ENCODE data around the gene ZNF827.

ZNF827 gene

DNA sequence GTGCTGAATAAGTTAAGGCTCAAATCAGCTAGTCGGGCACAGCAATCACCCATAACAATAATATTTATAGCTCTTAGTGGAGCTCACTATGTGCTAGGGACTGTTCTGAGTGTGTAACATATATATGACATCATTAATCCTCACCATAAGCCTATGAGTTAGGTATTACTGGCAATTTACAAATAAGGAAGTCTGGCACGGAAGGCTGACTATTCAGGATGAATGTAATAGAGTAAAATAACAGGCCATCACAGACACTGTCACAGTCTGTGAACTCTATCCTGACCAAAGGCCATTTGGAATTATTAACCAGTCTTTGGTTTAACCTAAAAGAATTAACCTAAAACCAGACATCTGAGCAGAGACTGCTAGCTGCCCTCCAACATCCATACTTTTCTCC, 139.4 kb downstream of the ZNF827 start:
- no peak for DNase-seq (ENCODE audit: low spot score)

DNA sequence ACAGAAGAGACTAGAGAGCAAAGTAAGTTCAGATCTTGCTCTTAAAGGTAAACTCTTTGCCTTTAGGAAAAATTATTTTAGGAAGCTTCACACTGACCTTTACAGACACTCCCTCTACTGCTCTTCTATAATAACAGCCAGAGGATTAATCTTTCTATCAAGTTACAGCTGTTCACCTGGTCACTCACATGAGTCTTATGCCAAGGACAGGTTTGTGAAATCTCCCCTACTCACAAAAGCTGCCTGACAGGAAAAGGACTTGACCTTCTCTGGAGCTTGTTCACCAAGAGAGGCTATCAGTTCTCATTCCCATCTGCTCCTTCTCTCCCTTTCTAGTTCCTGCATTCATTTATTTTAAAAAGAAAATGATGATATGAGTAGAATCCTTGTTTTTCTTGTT, 141.3 kb downstream of the ZNF827 start:
- DNase-seq (ENCODE audit: low spot score), result no peak

DNA sequence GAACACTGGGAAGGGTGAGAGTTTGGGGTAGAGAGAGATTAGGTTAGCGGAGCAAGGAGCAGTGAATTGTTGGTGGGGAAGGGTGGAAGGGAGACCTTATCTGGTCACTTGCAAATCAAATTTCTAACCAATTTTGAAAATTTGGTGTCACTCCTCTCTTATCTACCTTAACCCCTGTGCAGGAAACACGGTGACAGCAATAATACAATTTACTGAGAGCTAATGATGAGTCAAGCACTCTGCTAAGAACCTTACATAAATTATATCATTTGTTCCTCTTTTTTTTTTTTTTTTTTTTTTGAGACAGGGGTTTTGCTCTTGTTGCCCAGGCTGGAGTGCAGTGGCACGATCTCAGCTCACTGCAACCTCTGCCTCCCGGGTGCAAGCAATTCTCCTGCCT, 142.3 kb downstream of the ZNF827 start:
- no peak for DNase-seq (ENCODE audit: low spot score)

DNA sequence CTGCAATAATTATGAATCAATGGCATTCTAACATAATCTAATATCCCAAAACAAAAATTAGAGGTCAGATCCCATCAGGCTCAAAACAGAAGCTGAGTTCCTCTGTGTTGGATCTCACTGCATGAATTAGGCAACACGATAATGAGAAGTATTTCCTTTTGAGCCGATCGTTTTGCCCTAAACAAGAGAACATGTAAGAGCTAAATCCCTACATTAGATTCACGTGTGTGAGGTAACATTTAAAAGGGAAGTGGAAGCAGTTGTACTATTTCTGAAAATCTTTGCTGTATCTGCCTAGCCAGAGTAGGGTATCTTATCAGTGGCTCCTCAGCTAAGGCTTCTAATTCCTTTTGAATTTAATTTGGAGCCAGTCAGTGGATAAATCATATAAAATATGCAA, 143.1 kb downstream of the ZNF827 start:
- DNase-seq (ENCODE audit: low spot score), result no peak

DNA sequence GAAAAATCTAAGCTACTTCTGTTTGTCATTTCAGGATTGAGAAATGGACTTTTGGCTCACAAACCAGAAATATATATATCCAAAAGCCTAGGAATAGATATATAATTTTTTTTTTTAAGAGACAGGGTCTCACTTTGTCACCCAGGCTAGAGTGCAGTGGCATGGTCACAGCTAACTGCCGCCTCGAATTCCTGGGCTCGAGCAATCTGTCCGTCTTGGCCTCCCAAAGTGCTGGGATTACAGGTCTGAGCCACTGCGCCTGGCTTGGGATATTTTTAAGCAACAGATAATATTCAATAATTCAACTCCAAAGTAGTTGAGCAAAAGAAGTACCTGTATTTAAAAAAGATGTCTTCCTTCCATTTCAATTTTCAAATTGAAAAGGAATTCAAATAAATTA, 146.2 kb downstream of the ZNF827 start:
- no peak for DNase-seq (ENCODE audit: low spot score)

DNA sequence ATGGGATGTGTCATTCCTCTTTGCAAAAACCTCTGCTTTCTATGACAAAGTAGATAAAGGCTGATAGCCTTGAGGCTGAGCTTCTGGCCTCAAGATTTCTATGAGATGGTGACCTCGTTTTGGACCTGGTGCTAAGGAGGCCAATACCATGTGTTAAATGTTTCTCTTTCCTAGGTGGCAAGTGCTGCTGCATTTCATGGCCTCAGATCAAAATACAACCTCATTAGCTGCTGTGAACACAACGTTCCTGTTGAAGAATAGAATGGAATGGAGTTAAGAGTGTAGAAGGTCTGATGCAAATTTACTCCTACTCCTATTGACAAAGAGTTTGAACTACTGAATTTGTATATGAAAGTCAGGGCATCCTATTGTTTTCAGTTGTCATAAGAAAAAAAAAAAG, 146.6 kb downstream of the ZNF827 start:
- no peak for DNase-seq (ENCODE audit: low spot score)

DNA sequence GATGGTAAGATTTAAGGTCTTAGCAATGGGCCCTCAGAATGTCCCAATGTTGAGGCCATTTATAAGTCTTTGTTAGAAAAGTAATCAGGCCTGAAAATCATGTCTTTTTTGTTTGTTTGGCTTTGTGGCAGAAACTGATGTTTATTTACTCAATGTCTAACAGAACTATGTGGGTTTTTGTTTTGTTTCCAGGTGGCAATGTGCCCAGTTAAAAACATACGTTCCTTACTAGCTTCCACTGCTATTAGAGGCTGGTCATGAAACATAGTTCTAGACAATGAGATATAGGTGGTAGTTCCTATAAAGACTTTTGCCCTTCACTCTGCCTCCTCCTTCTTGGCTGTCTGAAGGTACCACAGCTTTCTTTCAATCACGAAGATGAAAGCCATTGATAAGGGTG, 149.9 kb downstream of the ZNF827 start:
- DNase-seq (ENCODE audit: low spot score), result no peak

DNA sequence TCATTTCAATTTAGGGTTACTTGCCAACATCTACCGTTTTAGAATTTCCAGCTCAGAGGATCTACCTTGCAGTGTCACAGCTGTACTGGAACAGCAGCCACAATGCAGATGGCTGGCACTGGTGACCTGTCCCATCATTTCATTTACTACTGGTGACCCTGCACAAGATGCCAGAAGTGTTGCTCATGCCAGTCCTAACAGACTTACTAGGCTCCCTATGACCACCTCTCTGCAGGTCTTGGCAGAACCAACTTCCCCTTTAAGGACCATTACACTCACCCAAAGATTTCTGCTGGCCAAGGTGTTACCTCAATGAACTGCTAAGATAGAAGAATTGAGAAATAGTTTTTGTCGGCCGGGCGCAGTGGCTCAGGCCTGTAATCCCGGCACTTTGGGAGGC, 151.8 kb downstream of the ZNF827 start:
- no peak for DNase-seq (ENCODE audit: low spot score)

DNA sequence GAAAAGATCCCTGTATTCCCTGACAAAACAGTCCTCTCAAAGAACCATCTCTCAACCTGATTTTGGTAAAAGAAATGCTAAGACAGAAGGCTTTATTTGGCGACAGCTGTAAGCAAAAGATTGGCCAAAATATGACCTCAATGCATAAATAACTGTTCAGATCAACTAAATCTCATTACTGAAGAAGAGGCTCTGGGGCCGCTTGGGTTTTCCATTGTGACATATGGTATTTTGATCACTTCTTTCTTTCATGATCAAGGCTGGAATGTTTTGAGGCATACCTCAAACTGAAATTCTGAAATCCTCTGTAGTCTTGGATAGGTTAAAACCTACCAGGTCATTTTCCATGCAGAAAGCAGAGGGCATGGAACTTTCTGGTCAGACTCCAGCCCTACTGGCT, 152.4 kb downstream of the ZNF827 start:
- no peak for DNase-seq (ENCODE audit: low spot score)

DNA sequence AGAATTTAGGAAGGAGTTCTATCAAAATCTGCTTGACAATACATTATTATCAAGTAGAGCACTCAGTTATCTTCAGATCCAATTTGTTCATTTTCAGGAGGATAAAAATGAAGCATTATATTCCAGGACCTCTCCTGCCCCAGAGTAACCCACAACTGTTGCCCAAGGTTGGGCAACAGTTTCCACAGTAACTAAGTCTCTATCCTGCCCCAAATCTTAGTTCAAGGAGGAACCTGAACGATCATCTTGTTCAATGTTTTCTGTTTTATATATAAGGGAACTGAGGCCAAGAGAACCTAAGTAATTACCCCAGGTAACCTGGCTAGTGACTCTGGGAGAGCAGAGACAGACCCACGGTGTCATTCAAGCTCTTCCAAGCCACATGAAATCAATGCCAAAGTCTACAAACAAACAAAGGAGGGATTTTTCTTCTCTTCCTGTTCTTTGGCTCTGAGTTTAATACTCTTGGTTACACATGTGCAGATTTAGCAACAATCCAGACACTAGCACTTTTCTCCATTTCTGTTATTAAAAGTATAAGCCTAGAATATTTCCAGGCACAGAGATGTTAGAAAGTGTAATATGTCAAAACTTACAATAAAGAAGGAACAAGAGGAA, 153.1 kb downstream of the ZNF827 start:
- no peak for DNase-seq (ENCODE audit: low spot score)

DNA sequence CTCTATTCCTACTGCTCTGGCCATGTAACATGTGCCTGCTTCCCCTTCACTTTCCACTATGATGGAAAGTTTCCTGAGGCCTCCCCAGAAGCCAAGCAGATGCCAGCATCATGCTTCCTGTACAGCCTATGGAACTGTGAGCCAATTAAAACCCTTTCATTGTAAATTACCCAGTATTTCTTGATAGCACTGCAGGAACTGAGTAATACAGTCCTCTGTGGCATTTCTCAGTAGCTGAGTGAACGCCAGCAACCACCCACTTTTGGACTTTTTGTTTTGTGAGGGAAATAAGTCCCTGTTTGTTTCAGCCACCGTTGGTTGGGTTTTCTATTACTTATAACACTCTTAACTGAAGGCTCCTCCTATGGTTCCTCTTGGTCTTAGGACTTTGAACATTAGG, 154.6 kb downstream of the ZNF827 start:
- DNase-seq (ENCODE audit: low spot score), result no peak

DNA sequence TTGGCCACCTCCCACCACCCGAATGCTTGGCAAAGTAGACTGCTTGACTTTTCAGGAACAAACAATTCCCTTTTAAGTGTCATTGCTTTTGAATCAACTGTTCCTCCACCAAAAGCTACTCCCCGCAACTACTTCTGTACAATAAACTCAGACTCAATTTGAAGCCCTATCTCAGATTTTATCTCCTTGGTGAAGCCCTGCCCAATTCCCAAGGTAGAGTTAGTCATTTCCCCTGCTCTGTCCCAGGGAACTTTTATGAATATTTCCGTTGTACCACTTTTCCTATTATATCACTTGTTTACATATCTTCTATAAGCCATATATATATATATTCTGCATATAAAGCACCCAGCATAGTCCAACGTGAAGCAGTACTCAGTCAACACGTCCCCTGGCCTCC, 155.9 kb downstream of the ZNF827 start:
- DNase-seq (ENCODE audit: low spot score), result no peak

DNA sequence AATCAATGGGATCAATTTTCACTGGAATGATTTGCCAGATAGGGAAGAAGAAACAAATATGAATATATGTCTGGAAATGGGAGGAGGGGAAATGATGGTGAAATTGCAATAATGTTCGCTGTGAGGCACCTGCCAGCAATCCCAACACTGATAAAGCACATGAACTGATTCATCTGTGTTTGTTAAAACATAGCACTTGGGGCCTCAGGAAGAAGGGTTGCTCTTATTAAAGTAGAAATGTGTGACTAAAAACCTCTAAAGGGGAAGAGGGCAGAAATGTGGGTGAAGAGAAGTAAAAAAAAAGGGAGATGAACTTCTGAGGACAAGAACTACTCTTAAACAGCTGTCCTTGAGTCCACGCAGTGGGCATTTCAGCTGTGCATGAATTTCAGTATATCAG, 157.3 kb downstream of the ZNF827 start:
- no peak for DNase-seq (ENCODE audit: low spot score)

DNA sequence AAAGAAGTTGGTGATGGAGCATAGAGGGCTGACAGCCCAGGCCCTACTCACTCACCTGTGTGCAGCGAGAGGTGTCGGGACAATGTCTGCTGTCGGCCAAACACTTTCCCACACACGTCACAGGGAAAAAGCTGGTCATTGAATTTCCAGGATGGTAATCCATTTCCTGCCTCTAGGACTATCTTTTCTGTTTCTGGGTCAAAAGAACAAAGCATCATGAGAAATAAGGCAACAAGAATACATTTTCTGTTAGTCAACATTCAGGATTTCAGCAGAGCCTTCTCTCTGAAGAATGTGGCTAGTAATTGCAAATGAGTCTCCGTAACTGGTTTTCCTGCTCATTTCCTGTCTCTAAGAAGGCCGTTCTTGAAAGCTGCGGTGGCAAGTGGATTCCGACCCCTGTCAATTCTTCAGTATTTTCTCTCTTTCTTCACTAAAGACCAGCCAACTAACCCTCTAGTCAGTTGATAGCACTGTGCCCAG, 159.3 kb downstream of the ZNF827 start:
- no peak for DNase-seq (ENCODE audit: low spot score)

DNA sequence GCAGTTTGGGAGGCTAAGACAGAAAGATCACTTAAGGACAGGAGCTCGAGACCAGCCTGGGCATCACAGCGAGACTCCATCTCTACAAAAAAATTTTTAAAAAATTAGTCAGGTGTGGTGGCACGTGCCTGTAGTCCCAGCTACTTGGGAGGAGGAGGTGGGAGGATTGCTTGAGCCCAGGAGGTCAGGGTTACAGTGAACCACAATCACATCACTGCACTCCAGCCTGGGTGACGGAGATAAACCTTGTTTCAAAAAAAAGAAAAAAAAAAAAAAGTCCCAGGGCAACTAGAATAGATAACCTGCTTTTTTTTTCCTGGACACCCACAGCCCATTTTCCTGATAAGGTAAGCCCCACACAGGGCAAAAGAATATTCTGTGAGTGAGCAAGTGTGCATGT, 162.4 kb downstream of the ZNF827 start:
- DNase-seq (ENCODE audit: low spot score), result no peak

DNA sequence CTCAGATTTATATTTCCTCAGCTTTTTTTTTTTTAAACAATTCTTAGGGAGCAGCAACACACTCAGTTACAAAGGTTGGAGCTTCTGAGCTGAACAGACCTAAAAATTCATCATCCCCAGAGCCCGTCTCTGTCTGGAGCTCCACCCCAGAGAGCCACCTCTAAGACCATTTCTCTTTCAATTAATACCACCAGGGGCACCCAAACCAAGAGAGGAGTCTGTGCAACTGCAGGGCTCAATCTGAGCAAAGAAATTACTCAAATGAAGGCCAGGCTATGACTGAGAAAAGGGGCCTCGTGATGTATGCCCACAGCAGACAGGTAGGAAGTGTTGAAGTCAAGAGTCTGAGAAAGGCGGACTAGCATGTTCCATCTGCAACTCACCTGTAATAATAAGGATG, 163.2 kb downstream of the ZNF827 start:
- no peak for DNase-seq (ENCODE audit: low spot score)

DNA sequence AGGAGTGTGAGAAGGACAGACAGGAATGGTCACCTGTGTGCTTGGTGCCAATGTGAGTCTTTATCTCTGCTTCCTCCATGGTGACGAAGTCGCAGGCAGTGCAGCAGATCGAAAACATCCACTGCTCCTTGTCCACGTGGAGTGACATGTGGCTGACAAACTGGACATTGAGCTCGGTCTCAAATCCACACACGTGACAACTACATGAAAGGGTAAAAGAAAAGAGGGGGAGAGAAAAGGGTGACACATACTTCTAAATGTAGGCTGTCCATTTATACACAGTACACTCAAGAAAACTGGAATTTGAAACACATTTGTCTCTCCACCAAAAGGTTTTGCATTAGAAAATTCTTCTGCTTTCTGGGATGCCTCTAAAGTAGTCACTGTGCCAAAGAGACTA, 164.2 kb downstream of the ZNF827 start:
- no peak for DNase-seq (ENCODE audit: low spot score)

DNA sequence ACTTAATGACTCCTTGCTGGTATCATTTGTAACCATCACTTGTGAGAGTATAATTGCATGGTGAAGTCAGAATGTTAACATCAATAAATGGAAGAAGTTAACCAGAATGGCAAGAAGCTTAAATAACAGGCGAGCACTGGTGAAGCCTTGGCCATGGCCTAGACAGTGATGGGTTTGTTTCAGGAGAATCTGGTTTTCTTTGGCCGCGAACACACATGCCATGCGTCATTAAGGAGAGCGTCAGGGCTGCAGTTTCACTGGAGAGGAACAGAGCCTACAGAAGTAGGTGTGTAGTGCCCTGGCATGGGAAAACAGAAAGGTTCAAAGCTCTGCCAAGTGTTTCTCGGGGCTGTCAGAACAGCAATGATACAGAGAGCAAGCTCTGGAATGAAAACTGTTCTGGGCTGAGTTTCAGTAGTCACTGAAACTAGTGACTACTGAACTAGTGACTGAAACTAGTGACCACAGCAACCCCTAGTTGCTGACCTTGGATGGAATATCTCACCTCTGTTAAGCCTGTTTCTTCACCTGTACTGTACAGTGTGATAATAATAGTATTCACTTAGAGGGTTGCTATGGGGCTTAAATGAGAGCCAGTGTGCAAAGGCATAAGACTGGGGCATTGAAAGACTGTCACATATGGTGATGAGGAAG, 164.9 kb downstream of the ZNF827 start:
- DNase-seq (ENCODE audit: low spot score), result no peak

DNA sequence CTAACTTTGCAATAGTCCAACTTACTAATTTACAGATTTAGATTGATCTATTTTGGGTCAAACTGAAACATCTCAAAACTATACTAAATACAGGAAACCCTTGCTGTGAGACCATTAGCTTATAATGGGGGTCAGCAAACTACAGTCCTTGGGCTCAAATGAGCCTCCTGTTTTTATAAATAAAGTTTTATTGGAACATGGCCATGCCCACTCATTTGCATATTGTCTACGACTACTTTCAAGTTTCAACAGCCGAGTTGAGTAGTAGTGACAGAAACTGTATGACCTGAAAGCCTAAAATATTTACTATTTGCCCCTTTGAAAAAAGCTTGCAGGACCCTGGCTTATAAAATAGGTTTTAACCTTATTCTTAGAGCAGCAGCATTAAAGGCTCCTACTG, 166.3 kb downstream of the ZNF827 start:
- no peak for DNase-seq (ENCODE audit: low spot score)

DNA sequence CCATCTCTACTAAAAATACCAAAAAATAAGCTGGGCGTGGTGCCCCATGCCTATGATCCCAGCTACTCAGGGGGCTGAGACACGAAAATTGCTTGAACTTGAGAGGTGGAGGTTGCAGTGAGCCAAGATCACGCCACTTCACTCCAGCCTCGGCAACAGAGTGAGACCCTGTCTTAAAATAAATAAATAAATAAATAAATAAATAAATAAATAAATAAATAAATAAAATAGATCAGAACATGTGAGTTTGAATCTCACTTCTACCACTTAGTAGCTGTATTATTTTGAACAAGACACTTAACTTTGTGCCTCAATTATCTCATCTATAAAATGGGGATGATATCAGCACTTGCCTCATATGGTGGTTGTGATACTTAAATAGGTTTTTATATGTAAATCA, 168.5 kb downstream of the ZNF827 start:
- no peak for DNase-seq (ENCODE audit: low spot score)

DNA sequence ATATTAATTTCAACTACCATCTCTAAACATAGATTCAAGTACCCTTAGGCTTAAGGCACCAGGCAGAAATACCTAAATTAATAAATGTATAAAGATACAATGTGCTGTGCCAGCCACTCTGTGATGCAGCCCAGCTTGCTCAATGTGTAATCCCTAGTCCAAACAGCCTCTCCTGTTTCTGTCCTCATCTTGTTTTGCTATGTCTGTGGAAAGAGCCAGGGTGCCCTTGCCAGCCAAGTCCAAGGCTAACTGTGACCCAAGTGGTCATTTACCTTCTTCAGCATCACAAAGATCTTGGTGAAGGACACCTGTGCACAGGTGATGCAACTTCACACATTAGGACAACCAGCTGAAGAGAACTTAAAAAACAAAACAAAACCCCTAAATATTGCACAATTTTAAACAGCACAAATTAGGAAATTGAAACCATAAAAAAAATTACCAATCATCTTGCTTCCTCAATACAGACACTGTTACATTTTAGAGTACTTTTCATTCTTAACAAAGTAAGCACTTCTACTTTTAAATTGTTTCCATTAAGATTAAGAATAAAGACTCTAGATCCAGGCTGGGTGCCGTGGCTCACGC, 169.1 kb downstream of the ZNF827 start:
- no peak for DNase-seq (ENCODE audit: low spot score)

DNA sequence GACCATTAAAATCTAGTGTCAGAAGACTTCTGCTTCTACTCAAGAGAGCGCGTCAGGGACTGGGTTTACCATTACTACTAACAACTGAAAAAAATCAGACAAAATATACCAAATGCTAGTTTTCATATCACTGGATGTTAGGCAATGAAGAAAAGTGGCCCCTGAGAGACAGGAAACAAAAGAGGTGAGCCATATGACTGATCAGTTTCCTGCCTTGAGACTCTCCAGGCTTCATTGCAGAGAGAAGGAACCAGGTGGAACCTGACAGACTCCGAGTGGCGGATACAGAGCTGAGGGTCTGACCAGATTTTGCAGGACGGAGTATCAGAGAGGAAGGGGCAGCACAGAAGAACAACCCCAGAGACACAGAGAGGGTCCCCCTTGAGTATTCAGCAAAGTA, 172.3 kb downstream of the ZNF827 start:
- no peak for DNase-seq (ENCODE audit: low spot score)

DNA sequence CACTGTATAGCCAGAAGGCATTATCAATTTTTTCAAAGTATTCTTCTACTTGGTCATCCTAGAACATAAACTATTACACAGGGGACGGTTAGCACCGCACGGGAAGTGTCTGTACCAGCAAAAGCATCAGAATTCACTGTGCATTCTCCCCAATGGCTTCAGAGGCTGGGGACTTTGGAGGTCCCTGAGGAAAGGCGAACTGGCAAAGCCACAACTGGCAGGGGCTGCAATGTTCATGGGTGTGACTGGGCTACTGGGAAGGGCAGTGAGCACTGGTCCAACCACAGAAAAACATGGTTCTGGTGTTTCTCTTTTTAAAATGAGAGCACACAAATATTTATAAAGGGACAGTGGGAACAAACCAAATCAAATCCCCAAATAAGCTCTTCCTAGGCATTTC, 175.2 kb downstream of the ZNF827 start:
- no peak for DNase-seq (ENCODE audit: low spot score)

DNA sequence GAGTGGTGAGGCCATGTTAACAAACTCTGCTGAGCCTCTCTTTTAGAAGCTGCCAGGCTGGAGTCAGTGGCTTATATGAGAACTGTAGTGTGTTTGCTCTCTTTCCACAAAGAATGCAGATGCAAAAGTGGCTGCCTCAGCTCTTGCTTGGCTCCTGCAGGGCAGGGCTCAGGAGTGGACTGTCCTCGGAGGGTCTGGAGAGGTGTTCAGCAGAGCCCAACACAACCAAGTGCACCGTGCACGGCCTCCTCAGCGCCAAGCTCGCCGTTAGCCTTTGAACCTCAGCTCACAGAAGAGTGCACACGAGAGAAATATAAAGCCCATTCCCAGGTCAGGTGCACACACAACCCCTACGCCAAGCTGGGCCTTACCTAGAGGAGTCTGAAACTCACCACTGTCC, 175.9 kb downstream of the ZNF827 start:
- DNase-seq (ENCODE audit: low spot score), result no peak
